GM10248 (cell line): Measurements from ENCODE around the gene PLET1.

Source experiments
- CTCF ChIA-PET: fragments of 300-600 bp; sonication (Branson Sonifier 250); formaldehyde crosslinking; extraction: SDS; loops from one replicate; lab custom pipeline; 2021; ENCODE audit warnings: antibody characterized with exemption; lab: Yijun Ruan, JAX
- POLR2A ChIA-PET: fragments of 350-650 bp; sonication (Branson Sonifier 250); formaldehyde crosslinking; extraction: SDS; loops from one replicate; lab custom pipeline; 2020; ENCODE audit warnings: antibody characterized with exemption; lab: Yijun Ruan, JAX
- DNase-seq: peaks from one replicate; pipeline ENCODE4 v3.0.0; 2012; ENCODE audit errors: extremely low spot score
- CTCF ChIP-seq: IDR thresholded peaks from 2 replicates; pipeline ENCODE4 v1.5.1; 2012; ENCODE audit warnings: mild to moderate bottlenecking, low read depth; ENCODE audit errors: extremely low read depth, missing control alignments, control extremely low read depth

PLET1 gene

GRCh38 chr11:112229746-112230433 is 30.8 kb downstream of the PLET1 start:
- ChIA-PET POLR2A (no interaction called here), CTCF (interaction anchor here (0.6 to 4.9 kb wide), 3 partner anchors 11 to 132 kb away, joined by 3 to 29 read pairs (median 3); no protein-coding TSS in a partner anchor)

DNA sequence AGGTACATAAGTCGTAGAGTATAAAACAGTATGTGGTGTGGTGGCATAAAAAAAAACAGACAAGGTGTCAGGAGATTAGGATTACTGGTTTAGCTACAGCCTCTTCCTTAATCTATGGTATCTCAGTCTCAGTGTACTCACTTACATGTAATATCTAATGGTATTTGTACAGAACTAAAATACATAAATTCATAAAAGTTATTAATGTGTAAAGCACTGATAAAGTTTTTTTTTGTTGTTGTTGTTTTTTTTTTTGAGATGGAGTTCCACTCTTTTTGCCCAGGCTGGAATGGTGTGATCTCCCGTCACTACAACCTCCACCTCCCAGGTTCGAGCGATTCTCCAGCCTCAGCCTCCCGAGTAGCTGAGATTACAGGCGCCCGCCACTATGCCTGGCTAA is 31.5 kb downstream of the PLET1 start:
- no peak for TF ChIP-seq CTCF
- CTCF ChIA-PET = interaction anchor here (0.6 to 4.9 kb wide), 4 partner anchors 10 to 131 kb away, joined by 3 to 29 read pairs (median 3); no protein-coding TSS in a partner anchor
- POLR2A ChIA-PET = no interaction called here
- no peak for DNase-seq

More at GRCh38 chr11:112229746-112230433, 30.8 kb downstream of the PLET1 start:
- no peak for DNase-seq
- no peak for TF ChIP-seq CTCF

DNA sequence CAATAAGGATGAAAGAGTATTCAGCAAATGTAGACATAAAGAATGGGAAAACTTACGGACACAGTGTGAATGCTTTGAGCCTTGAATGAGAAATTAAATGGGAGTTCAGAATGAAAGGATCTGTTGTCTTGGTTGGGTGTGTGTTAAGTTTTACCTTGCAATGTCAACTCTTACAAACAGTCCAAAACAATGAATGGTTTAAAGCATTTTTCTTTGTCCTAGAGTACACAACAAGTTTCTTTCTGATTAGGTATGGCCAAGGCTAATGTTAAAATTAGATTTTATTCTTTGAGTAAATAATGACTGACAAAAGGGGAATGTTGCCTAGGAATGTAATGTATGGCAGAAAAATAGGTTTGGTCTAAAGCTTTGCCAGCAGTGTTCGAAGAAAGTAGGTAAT is 32.0 kb downstream of the PLET1 start:
- DNase-seq = no peak
- ChIA-PET CTCF (interaction anchor here (1.5 to 4.9 kb wide), 3 partner anchors 13 to 52 kb away, joined by 3 to 29 read pairs (median 29); no protein-coding TSS in a partner anchor), POLR2A (no interaction called here)
- TF ChIP-seq CTCF = no peak

- TF ChIP-seq CTCF = no peak
- ChIA-PET POLR2A (interaction anchor here (0.7 kb wide), 1 partner anchor 296 kb away, joined by 4 read pairs; no protein-coding TSS in a partner anchor), CTCF (interaction anchor here (0.7 to 3.5 kb wide), 4 partner anchors 12 to 1063 kb away, joined by 3 to 29 read pairs (median 4); no protein-coding TSS in a partner anchor)
- no peak for DNase-seq
Observed at GRCh38 chr11:112227471-112227870, 33.2 kb downstream of the PLET1 start.

- ChIA-PET POLR2A (interaction anchor here (0.7 kb wide), 1 partner anchor 296 kb away, joined by 4 read pairs; no protein-coding TSS in a partner anchor), CTCF (interaction anchor here (1.8 to 3.5 kb wide), 2 partner anchors 44 to 53 kb away, joined by 4 to 29 read pairs; no protein-coding TSS in a partner anchor)
- no peak for TF ChIP-seq CTCF
- no peak for DNase-seq
Observed at GRCh38 chr11:112226831-112227401, 33.7 kb downstream of the PLET1 start.

DNA sequence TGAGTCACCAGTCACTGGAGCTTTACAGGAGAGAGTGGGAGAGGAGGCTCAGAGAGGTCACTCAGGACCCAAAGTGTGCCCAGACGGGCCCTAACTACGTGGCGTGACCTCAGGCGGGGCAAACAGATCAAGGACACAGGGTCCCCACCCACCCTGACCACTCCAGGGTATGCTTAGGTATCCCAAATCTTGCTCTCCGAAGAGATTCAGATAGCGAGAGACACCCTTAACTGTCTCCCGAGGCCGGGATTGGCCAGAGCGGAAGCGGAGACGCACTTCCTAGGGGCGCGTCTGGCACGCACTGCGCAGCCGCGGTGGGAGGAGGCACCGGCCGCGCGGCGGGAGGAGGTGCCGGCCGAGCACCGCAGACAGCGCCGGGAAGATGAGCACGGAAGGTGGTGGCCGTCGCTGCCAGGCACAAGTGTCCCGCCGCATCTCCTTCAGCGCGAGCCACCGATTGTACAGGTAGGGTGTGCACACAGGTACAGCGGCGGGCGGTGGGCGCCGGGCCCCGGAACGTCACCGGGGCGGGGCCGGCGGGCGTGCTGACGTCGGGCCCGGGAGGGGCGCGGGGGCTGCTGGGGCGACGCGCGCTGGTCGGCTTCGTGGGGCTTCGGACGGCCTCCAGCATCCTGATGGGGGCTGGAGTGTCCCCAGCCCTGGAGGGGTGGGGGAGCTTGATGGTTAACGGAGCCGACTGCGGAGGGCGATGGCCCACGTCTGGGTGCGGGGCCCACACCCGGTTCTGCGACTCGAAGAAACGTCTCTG is 34.4 kb downstream of the PLET1 start, which contains the start of gene PTS:
Gene PTS (plus strand): TSS at position 367 of the 769 bp plus-strand sequence. CDS start 16 bp downstream, at position 383.
- ChIA-PET POLR2A (interaction anchor here (1.0 kb wide), 1 partner anchor 54 kb away, joined by 3 read pairs; no protein-coding TSS in a partner anchor), CTCF (interaction anchor here (1.8 to 3.5 kb wide), 2 partner anchors 45 to 54 kb away, joined by 4 to 29 read pairs; no protein-coding TSS in a partner anchor)
- DNase-seq = peak; percentile 96
- TF ChIP-seq CTCF = no peak
